Measurements from ENCODE around the gene NTSR1.

GRCh38 chr20:62776035-62776691, 67.5 kb downstream of the NTSR1 start:
- no peak for TF ChIP-seq CTCF (IDR thresholded peaks at IDR 0.05; ENCODE audit: control extremely low read depth in 1 of 3, insufficient read depth in 1 of 3, low read depth in 1 of 3, low read length in 3 of 3)
- no peak for TF ChIP-seq YY1 (IDR thresholded peaks at IDR 0.05; ENCODE audit: low read depth, low read length)
- TF ChIP-seq SUZ12 (IDR thresholded peaks at IDR 0.05; ENCODE audit: low read length), result no peak
- no peak for TF ChIP-seq PHF8 (conservative IDR thresholded peaks at IDR 0.05; ENCODE audit: low read depth, low read length)
- no peak for TF ChIP-seq CHD2 (IDR thresholded peaks at IDR 0.05; ENCODE audit: low read length)
- TF ChIP-seq KDM1A (IDR thresholded peaks at IDR 0.05; ENCODE audit: borderline replicate concordance, low read length), result no peak
- TF ChIP-seq EP300 (IDR thresholded peaks at IDR 0.05; ENCODE audit: borderline replicate concordance in 1 of 2, low read depth in 2 of 2, low read length in 2 of 2), result no peak
- no peak for TF ChIP-seq SRF (IDR thresholded peaks at IDR 0.05; ENCODE audit: low read depth, low read length)
- TF ChIP-seq ATF2 (IDR thresholded peaks at IDR 0.05; ENCODE audit: low read length), result no peak
- no peak for TF ChIP-seq CEBPB (IDR thresholded peaks at IDR 0.05; ENCODE audit: low read depth, low read length)
- TF ChIP-seq HDAC6 (IDR thresholded peaks at IDR 0.05; ENCODE audit: low read depth, low read length), result no peak
- TF ChIP-seq USF2 (IDR thresholded peaks at IDR 0.05; ENCODE audit: low read length), result no peak
- TF ChIP-seq GTF2F1 (IDR thresholded peaks at IDR 0.05; ENCODE audit: borderline replicate concordance, low read depth, low read length), result no peak
- TF ChIP-seq POLR2AphosphoS5 (IDR thresholded peaks at IDR 0.05; ENCODE audit: low read depth, low read length), result no peak
